ENCODE measurements around the gene SPTA1.

GRCh38 chr1:158689875-158690274, 3.4 kb upstream of the SPTA1 start:
- no peak for TF ChIP-seq CTCF (IDR thresholded peaks at IDR 0.05)
- TF ChIP-seq POLR2A (IDR thresholded peaks at IDR 0.05): no peak
